DND-41 (cell line): Measurements from ENCODE around the gene VPS37C.

ENCODE experiments used
- ATAC-seq: fragments of 200-7000 bp; cut with Tn5 transposase; 3 replicates; pipeline ENCODE4 v1.9.1; 2021; ENCODE audit warnings: low read depth; ENCODE audit not compliant: insufficient read depth
- DNase-seq: peaks from one replicate; pipeline ENCODE4 v3.0.0-alpha.2; 2020
- H2AFZ ChIP-seq: 2 replicates; pipeline ENCODE4 v1.6.0; 2012; ENCODE audit warnings: low read depth, low read length
- H3K27ac ChIP-seq: 2 replicates; pipeline ENCODE4 v1.5.1; 2012; ENCODE audit warnings: low read length, inconsistent platforms
- H3K27me3 ChIP-seq: fragments of 200-600 bp; sonication (generic); 2 replicates; pipeline ENCODE4 v1.6.0; 2012; ENCODE audit warnings: low read length, mild to moderate bottlenecking, inconsistent platforms; ENCODE audit not compliant: insufficient read depth, poor library complexity
- H3K36me3 ChIP-seq: 2 replicates; pipeline ENCODE4 v1.5.1; 2012; ENCODE audit warnings: low read length, inconsistent platforms; ENCODE audit not compliant: insufficient read depth
- H3K4me1 ChIP-seq: 2 replicates; pipeline ENCODE4 v1.5.1; 2012; ENCODE audit warnings: mild to moderate bottlenecking, low read length; ENCODE audit not compliant: insufficient read depth
- H3K4me2 ChIP-seq: 2 replicates; pipeline ENCODE4 v1.6.0; 2012; ENCODE audit warnings: mild to moderate bottlenecking, moderate library complexity, low read length, inconsistent platforms; ENCODE audit not compliant: insufficient read depth
- H3K4me3 ChIP-seq, 2 experiments: fragments of 200-600 bp in 1 of 2; shearing (Covaris generic) in 1 of 2; 2 replicates each; pipeline ENCODE4 v1.5.1; 2012 to 2016; ENCODE audit warnings: inconsistent platforms in 2 of 2, low read length in 2 of 2, mild to moderate bottlenecking in 2 of 2, low read depth in 1 of 2, moderate library complexity in 1 of 2
- H3K79me2 ChIP-seq: 2 replicates; pipeline ENCODE4 v1.6.0; 2012; ENCODE audit warnings: low read length, inconsistent platforms; ENCODE audit not compliant: insufficient read depth
- H3K9ac ChIP-seq: 2 replicates; pipeline ENCODE4 v1.6.0; 2012; ENCODE audit warnings: low read depth, mild to moderate bottlenecking, inconsistent platforms, low read length, moderate library complexity
- H3K9me3 ChIP-seq: 2 replicates; pipeline ENCODE4 v1.5.1; 2012; ENCODE audit warnings: low read length, moderate library complexity, mild to moderate bottlenecking, inconsistent platforms; ENCODE audit not compliant: insufficient read depth, severe bottlenecking
- H4K20me1 ChIP-seq: 2 replicates; pipeline ENCODE4 v1.6.0; 2012; ENCODE audit warnings: low read length; ENCODE audit not compliant: insufficient read depth
- CTCF ChIP-seq: IDR thresholded peaks from 2 replicates; pipeline ENCODE4 v1.5.1; 2012; ENCODE audit warnings: borderline replicate concordance, low read length, moderate library complexity, mild to moderate bottlenecking; ENCODE audit not compliant: poor library complexity, severe bottlenecking; ENCODE audit errors: extremely low read depth
- EZH2 ChIP-seq: IDR thresholded peaks from 3 replicates; pipeline ENCODE4 v1.6.1; 2012; ENCODE audit warnings: borderline replicate concordance, low read depth, mild to moderate bottlenecking, moderate library complexity, low read length, inconsistent platforms; ENCODE audit not compliant: severe bottlenecking

Gene VPS37C

GRCh38 chr11:61146416-61146815, 14.8 kb downstream of the VPS37C start:
- Histone ChIP-seq H3K9ac (no peak overlapping the region), H3K9me3 (no peaks in the 10 kb centered on the region), H3K27me3 (no peaks in the 10 kb centered on the region), H3K4me3 (no peak overlapping the region), H3K27ac (no peak overlapping the region), H3K79me2 (no peaks in the 10 kb centered on the region), H3K4me2 (no peak overlapping the region), H2AFZ (no peak overlapping the region), H3K36me3 (no peaks in the 10 kb centered on the region), H4K20me1 (0 out of 2 replicates have a peak, but pooled peaks cover 6% of the 10 kb centered on the region), H3K4me1 (no peaks in the 10 kb centered on the region)
- DNase-seq (no peak), ATAC-seq (no peak)
- TF ChIP-seq EZH2 (no peak), CTCF (no peak)

GRCh38 chr11:61145228-61146005, 15.8 kb downstream of the VPS37C start:
- no peak overlapping the region for H3K9ac ChIP-seq
- no peak overlapping the region for H3K27ac ChIP-seq
- H3K9me3 ChIP-seq = no peaks in the 10 kb centered on the region
- TF ChIP-seq CTCF (no peak), EZH2 (no peak)
- H3K4me2 ChIP-seq = no peak overlapping the region
- H4K20me1 ChIP-seq = 0 out of 2 replicates have a peak, but pooled peaks cover 6% of the 10 kb centered on the region
- no peaks in the 10 kb centered on the region for H3K4me1 ChIP-seq
- H3K79me2 ChIP-seq = no peaks in the 10 kb centered on the region
- DNase-seq = no peak
- H3K4me3 ChIP-seq = no peak overlapping the region
- H3K27me3 ChIP-seq = no peaks in the 10 kb centered on the region
- ATAC-seq = no peak
- H3K36me3 ChIP-seq = no peaks in the 10 kb centered on the region
- H2AFZ ChIP-seq = no peak overlapping the region

- Histone ChIP-seq H3K79me2 (no peaks in the 10 kb centered on the region), H3K36me3 (no peaks in the 10 kb centered on the region), H3K4me1 (no peaks in the 10 kb centered on the region), H3K27me3 (no peaks in the 10 kb centered on the region), H3K9ac (no peak overlapping the region), H3K27ac (no peak overlapping the region), H3K4me3 (no peak overlapping the region), H4K20me1 (0 out of 2 replicates have a peak, but pooled peaks cover 6% of the 10 kb centered on the region), H3K9me3 (no peaks in the 10 kb centered on the region), H3K4me2 (no peak overlapping the region), H2AFZ (no peak overlapping the region)
- TF ChIP-seq EZH2 = no peak
- no peak for TF ChIP-seq CTCF
- ATAC-seq = no peak
- DNase-seq = no peak
Observed at GRCh38 chr11:61144511-61145179, 16.6 kb downstream of the VPS37C start.
